Calu3 (cell line): ENCODE results near the gene SGK1. TPM values are rescaled to one million over a fixed set of nuclear protein-coding genes. Genes with fewer than 3 reads are reported as not detected.

Experiments
- BruUV-seq: library from RNA; stranded (reverse); fragments of 400-500 nt; replicated peaks from 2 replicates; lab custom pipeline; 2021; lab: Mats Ljungman, UMichigan
- CTCF ChIA-PET: fragments of 300-600 bp; sonication (Branson Sonifier 250); formaldehyde crosslinking; loops from one replicate; lab custom pipeline; 2022; ENCODE audit warnings: antibody characterized with exemption; lab: Charles Lee
- DNase-seq: peaks from one replicate; pipeline ENCODE4 v3.0.0; 2022
- H3K27ac Mint-ChIP-seq: one replicate; pipeline ENCODE4 v1.8.0; 2022; ENCODE audit warnings: mixed read lengths; ENCODE audit not compliant: unreplicated experiment
- H3K27me3 Mint-ChIP-seq: one replicate; pipeline ENCODE4 v1.8.0; 2022; ENCODE audit warnings: mixed read lengths; ENCODE audit not compliant: unreplicated experiment
- H3K36me3 Mint-ChIP-seq: one replicate; pipeline ENCODE4 v1.8.0; 2022; ENCODE audit warnings: mild to moderate bottlenecking, moderate library complexity, mixed read lengths; ENCODE audit not compliant: insufficient read depth, unreplicated experiment
- H3K4me1 Mint-ChIP-seq: one replicate; pipeline ENCODE4 v1.8.0; 2022; ENCODE audit warnings: mild to moderate bottlenecking, low read depth, mixed read lengths; ENCODE audit not compliant: unreplicated experiment
- H3K4me3 Mint-ChIP-seq: one replicate; pipeline ENCODE4 v1.8.0; 2022; ENCODE audit warnings: mild to moderate bottlenecking, low read depth, moderate library complexity, mixed read lengths; ENCODE audit not compliant: unreplicated experiment
- H3K9me3 Mint-ChIP-seq: one replicate; pipeline ENCODE4 v1.8.0; 2022; ENCODE audit warnings: low read depth, mixed read lengths; ENCODE audit not compliant: unreplicated experiment
- CTCF ChIP-seq: fragments of 200-600 bp; IDR thresholded peaks from one replicate; pipeline ENCODE4 v1.8.0; 2022; ENCODE audit warnings: antibody characterized with exemption; ENCODE audit not compliant: unreplicated experiment
- intact Hi-C: fragments of 100-400 bp; cut with micrococcal nuclease; formaldehyde crosslinking; loops from one replicate; pipeline ENCODE4 v1.10.0; 2022; ENCODE audit not compliant: unreplicated experiment
- total RNA-seq: library from RNA; stranded (reverse); gene quantifications from 2 replicates; pipeline ENCODE4 v1.2.3, GENCODE V29; 2022

The SGK1 gene
- total RNA-seq, 1 experiment from 2014 or later = 21.8 TPM

GRCh38 chr6:134267917-134268361 lies 50.0 kb downstream of the SGK1 start:
- no peak overlapping the region for H3K27ac Mint-ChIP-seq
- H3K9me3 Mint-ChIP-seq = no peaks in the 10 kb centered on the region
- H3K36me3 Mint-ChIP-seq = no peaks in the 10 kb centered on the region
- intact Hi-C loops = no loop called here
- no peak for TF ChIP-seq CTCF
- CTCF ChIA-PET = no interaction called here
- DNase-seq = no peak
- H3K4me1 Mint-ChIP-seq = no peaks in the 10 kb centered on the region
- no TSS peak for BruUV-seq
- H3K4me3 Mint-ChIP-seq = no peak overlapping the region
- no peaks in the 10 kb centered on the region for H3K27me3 Mint-ChIP-seq

GRCh38 chr6:134266776-134267175 lies 51.1 kb downstream of the SGK1 start:
- no peak overlapping the region for H3K4me3 Mint-ChIP-seq

GRCh38 chr6:134261766-134262165 lies 56.1 kb downstream of the SGK1 start:
- no peak overlapping the region for H3K27ac Mint-ChIP-seq

More at GRCh38 chr6:134266776-134267175, 51.1 kb downstream of the SGK1 start:
- CTCF ChIA-PET = interaction anchor here (0.6 kb wide), 1 partner anchor 63 kb away, joined by 4 read pairs; no protein-coding TSS in a partner anchor
- BruUV-seq = no TSS peak
- intact Hi-C loops = no loop called here
- no peaks in the 10 kb centered on the region for H3K27me3 Mint-ChIP-seq
- no peak for TF ChIP-seq CTCF
- no peaks in the 10 kb centered on the region for H3K9me3 Mint-ChIP-seq
- H3K27ac Mint-ChIP-seq = no peak overlapping the region
- no peaks in the 10 kb centered on the region for H3K36me3 Mint-ChIP-seq
- no peaks in the 10 kb centered on the region for H3K4me1 Mint-ChIP-seq
- no peak for DNase-seq

GRCh38 chr6:134258849-134259306 lies 59.0 kb downstream of the SGK1 start:
- Mint-ChIP-seq H3K4me1 (no peaks in the 10 kb centered on the region), H3K27ac (peak overlapping the region; percentile 39), H3K9me3 (no peaks in the 10 kb centered on the region), H3K4me3 (no peak overlapping the region), H3K36me3 (no peaks in the 10 kb centered on the region), H3K27me3 (no peaks in the 10 kb centered on the region)
- DNase-seq = peak; percentile 11
- CTCF ChIA-PET = interaction anchor here (0.5 to 1.1 kb wide), 4 partner anchors 15 to 414 kb away, joined by 3 read pairs; no protein-coding TSS in a partner anchor
- TF ChIP-seq CTCF = no peak
- intact Hi-C loops = no loop called here
- BruUV-seq = no TSS peak

More at GRCh38 chr6:134261766-134262165, 56.1 kb downstream of the SGK1 start:
- Mint-ChIP-seq H3K4me1 (no peaks in the 10 kb centered on the region), H3K27me3 (no peaks in the 10 kb centered on the region), H3K4me3 (no peak overlapping the region), H3K36me3 (no peaks in the 10 kb centered on the region), H3K9me3 (no peaks in the 10 kb centered on the region)
- no TSS peak for BruUV-seq
- intact Hi-C loops = no loop called here
- CTCF ChIA-PET = interaction anchor here (1.2 kb wide), 1 partner anchor 37 kb away, joined by 3 read pairs; no protein-coding TSS in a partner anchor
- DNase-seq = no peak
- no peak for TF ChIP-seq CTCF
